GM12874 (cell line): Measurements from ENCODE around the gene SH3GLB1.

Experiments
- TF ChIP-seq, protein P1 (sequence below): IDR thresholded peaks from 2 replicates; pipeline ENCODE4 v1.5.1; 2011; ENCODE audit warnings: low read depth, mild to moderate bottlenecking, control low read depth, low read length, moderate library complexity; ENCODE audit not compliant: insufficient read depth

The SH3GLB1 gene

DNA sequence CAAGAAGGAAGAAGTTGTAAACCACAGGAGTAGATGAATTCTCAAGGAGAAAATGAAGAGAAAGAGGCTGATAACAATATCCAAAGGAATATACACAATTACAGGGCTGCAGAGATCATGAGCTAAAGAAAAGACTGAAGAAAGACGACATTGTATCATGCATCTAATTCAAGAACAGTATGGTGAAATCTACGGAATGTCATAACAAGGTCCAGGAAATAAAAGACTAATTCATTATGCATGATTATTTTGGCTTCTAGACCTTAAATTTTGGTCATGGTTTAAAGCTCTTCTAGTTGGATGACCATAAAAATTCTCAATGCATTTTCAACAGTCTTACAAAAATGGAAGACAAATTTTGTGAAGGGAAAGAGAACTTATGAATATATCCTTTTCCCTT is 71.7 kb downstream of the SH3GLB1 start:
- TF ChIP-seq, protein P1, sequence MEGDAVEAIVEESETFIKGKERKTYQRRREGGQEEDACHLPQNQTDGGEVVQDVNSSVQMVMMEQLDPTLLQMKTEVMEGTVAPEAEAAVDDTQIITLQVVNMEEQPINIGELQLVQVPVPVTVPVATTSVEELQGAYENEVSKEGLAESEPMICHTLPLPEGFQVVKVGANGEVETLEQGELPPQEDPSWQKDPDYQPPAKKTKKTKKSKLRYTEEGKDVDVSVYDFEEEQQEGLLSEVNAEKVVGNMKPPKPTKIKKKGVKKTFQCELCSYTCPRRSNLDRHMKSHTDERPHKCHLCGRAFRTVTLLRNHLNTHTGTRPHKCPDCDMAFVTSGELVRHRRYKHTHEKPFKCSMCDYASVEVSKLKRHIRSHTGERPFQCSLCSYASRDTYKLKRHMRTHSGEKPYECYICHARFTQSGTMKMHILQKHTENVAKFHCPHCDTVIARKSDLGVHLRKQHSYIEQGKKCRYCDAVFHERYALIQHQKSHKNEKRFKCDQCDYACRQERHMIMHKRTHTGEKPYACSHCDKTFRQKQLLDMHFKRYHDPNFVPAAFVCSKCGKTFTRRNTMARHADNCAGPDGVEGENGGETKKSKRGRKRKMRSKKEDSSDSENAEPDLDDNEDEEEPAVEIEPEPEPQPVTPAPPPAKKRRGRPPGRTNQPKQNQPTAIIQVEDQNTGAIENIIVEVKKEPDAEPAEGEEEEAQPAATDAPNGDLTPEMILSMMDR, result no peak

DNA sequence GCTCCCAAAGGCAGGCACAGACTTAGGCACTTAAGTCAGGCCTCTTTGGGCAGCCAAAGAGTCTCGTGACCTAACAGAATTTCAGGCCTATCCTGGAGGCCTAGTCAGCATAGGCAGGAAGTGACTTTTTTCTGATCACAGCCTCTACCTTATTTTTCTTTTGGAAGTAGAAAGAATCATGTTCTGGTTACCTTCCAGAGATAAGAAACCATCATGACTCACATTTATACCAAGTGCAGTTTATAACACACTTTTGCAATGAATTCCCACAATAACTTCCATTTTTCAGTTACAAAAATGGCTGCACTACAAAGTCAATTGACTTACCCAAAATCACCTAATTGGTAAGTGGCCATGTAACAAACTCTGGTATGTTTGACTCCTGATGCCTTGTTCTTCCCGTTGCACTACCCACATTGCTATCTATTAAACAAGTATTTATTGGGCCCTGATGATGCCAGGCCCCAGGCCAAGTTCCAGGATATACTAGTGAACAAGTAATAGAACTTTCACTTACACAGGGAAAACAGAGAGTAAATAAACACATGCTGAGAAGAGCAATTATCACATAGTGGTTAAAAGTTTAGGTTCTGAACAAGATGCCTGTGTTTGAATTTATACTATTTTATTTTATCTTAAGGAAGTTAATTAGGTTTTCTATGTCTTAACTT is 74.3 kb downstream of the SH3GLB1 start:
- TF ChIP-seq, protein P1, result no peak

DNA sequence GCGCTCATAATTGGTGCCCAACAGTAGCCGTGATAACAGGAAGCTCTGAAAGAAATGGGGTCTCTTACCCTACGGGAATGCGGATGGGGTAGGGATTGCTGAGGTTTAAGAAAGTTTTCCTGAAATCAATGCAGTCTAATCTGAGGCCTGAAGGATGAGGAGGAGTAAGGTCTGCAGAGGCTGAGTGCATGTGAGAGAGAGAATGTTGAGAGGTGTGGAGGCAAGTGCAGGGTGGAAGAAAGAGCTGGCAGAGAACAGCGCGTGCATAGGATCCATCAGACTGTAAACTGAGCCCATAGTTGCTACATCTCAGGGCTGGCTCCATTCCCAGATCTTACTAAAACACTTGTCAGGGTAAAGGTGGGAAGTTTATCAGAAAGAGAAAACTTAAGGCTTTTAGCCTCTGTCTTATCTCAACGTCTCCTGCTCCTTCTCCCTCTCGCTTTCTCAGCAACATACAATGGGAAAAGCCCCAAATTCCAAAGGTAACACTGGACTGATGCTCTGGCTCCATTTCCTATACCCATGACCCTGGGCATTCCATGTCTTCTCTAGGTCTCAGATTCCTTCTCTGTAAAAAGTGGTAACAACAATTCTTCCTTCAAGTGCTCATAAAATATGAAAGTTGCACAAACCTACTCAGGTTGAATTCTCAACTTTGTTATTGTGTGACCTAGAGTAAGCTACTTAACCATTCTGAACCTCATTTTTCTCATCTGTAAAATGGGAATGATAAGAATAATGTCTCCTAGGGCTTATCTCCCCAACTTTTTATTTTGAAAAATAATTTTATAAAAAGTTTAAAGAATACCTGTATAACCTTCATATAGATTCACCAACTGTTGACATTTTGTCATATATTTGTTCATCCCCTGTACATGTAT is 75.2 kb downstream of the SH3GLB1 start:
- TF ChIP-seq, protein P1, result no peak

DNA sequence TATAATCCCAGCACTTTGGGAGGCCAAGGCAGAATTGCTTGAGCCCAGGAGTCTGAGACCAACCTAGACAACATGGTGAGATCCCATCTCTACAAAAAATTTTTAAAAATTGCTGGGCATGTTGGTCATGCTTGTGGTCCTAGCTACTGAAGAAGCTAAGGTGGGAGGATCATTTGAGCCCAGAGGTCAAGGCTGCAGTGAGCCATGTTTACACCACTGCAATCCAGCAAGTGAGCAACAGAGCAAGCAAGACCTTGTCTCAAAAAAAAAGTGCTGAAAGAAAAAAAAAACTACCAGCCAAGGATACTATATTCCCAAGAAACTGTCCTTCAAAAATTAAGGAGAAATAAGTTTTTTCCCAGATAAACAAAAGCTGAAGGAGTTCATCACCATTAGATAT is 78.1 kb downstream of the SH3GLB1 start:
- TF ChIP-seq, protein P1, result no peak

DNA sequence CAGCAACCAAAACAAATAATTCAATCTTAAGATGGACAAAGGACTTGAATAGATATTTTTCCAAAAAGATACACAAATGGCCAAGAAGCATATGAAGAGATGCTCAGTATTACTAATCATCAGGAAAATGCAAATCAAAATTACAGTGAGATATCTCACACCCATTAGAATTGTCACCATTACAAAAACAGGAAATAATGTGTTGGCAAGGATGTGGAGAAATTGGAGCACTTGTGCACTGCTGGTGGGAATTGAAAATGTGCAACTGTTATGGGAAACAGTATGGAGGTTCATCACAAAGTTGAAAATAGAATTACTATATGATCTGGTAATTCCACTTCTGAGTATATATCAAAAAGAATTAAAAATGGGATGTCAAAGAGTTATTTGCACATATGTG is 83.2 kb downstream of the SH3GLB1 start:
- TF ChIP-seq, protein P1, result no peak

DNA sequence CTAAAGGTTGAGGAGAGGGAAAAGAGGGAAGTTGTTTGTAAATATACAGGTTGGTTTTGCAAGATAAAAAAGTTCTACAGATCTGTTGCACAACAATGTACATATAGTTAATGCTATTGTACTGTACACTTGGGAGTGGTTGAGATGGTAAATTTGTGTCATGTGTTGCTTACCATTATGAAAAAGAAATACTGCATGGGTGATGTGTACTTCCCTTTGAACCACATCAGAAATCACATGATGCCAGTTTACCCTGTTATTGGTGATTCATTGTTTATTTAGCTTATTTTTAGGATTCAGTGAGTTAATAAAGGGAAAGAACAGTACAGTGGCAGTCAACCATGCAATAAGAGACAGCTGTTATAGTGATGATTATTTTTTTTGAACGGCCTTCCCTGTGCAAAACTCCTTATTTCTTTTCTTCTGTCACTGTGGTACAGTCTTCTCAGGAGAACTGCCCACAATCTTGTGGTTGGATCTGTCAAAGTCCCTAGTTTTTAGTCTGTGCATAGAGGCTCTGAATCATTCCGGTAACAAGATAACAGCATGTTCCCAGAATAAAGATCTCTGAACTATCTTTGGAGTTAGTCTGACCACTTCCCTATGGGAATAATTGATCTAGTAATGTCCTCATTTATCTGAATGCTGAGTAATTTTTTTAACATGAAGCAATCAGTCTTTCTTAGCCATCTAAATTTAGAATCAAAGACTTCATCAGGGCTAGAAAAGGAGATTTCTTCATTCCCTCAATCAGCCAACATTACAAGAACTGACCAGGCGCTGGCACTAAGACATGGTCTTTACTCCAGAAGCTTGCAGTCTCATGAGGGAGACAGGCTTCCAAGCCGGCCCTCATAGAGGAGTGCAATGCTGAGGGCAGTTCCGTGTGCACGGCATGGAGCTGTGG is 84.2 kb downstream of the SH3GLB1 start:
- TF ChIP-seq, protein P1, result no peak

DNA sequence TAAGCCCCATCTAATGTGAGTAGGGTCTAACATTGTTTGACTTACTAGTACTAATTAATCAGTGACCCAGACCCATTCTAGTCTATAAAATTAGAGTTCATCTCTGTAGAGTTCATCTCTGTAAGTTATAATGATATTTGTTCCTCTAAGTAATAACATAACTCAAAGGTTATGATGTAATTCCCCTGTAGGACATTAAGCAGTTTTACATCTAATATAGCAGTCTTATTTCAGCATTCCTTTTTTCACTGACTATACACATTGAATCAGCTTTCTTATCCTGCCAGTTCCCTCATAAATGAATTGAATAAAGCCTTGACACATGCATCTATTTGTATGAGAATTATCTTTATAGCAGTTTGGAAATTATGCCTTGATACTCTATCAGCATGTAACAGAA is 90.9 kb downstream of the SH3GLB1 start:
- TF ChIP-seq, protein P1, result no peak
